CD4-positive, alpha-beta memory T cell (primary cell): ENCODE results near the gene TMEM184C. TPM values are rescaled to one million over a fixed set of nuclear protein-coding genes. Genes with fewer than 3 reads are reported as not detected.

Experiments used
- CTCF ChIA-PET: fragments of 350-600 bp; sonication (Branson Sonifier 250); formaldehyde crosslinking; loops from one replicate; lab custom pipeline; 2021; ENCODE audit warnings: inconsistent platforms; ENCODE audit not compliant: partially characterized antibody; lab: Charles Lee
- POLR2A ChIA-PET: fragments of 350-600 bp; sonication (Branson Sonifier 250); formaldehyde crosslinking; loops from one replicate; lab custom pipeline; 2021; ENCODE audit not compliant: partially characterized antibody; lab: Charles Lee
- DNase-seq, 5 donors: peaks; one replicate each; pipeline versions ENCODE4 v3.0.0 to v3.0.0-alpha.2; 2020 to 2022; ENCODE audit warnings: mixed read lengths in 1 of 5
- H3K27ac ChIP-seq: one replicate; pipeline ENCODE4 v1.7.0; 2013; ENCODE audit warnings: low read depth, low read length
- H3K27me3 ChIP-seq: 2 replicates; pipeline ENCODE4 v1.7.0; 2013; ENCODE audit warnings: mild to moderate bottlenecking, low read length, moderate library complexity; ENCODE audit not compliant: insufficient read depth
- H3K36me3 ChIP-seq: 2 replicates; pipeline ENCODE4 v1.7.0; 2013; ENCODE audit warnings: mild to moderate bottlenecking, low read length, moderate library complexity; ENCODE audit not compliant: insufficient read depth
- H3K4me1 ChIP-seq: 2 replicates; pipeline ENCODE4 v1.7.0; 2013; ENCODE audit warnings: mild to moderate bottlenecking, low read length, moderate library complexity; ENCODE audit not compliant: insufficient read depth
- H3K4me3 ChIP-seq, 2 donors: one replicate each; pipeline ENCODE4 v1.7.0; 2013; ENCODE audit warnings: low read length in 2 of 2, mild to moderate bottlenecking in 1 of 2
- H3K9me3 ChIP-seq, 2 donors: one replicate each; pipeline ENCODE4 v1.7.0; 2013; ENCODE audit warnings: low read length in 2 of 2, control low read depth in 1 of 2; ENCODE audit not compliant: control insufficient read depth in 1 of 2
- H3K27ac Mint-ChIP-seq, 7 donors: one replicate each; pipeline ENCODE4 v1.8.0; 2020 to 2021; ENCODE audit warnings: mixed read lengths in 7 of 7, mild to moderate bottlenecking in 6 of 7, inconsistent platforms in 3 of 7, moderate library complexity in 3 of 7
- H3K27me3 Mint-ChIP-seq, 2 donors: one replicate each; pipeline ENCODE4 v1.8.0; 2020 to 2021; ENCODE audit warnings: mixed read lengths in 2 of 2
- H3K36me3 Mint-ChIP-seq, 2 donors: one replicate each; pipeline ENCODE4 v1.8.0; 2020 to 2021; ENCODE audit warnings: mixed read lengths in 2 of 2, inconsistent platforms in 1 of 2, mild to moderate bottlenecking in 1 of 2
- H3K4me1 Mint-ChIP-seq, 4 donors: one replicate each; pipeline ENCODE4 v1.8.0; 2020 to 2021; ENCODE audit warnings: mixed read lengths in 4 of 4, mild to moderate bottlenecking in 1 of 4
- H3K4me3 Mint-ChIP-seq, 8 donors: one replicate each; pipeline ENCODE4 v1.8.0; 2020 to 2021; ENCODE audit warnings: mixed read lengths in 8 of 8, mild to moderate bottlenecking in 7 of 8, moderate library complexity in 6 of 8, inconsistent platforms in 3 of 8
- H3K9me3 Mint-ChIP-seq, 8 donors: one replicate each; pipeline ENCODE4 v1.8.0; 2020 to 2021; ENCODE audit warnings: mixed read lengths in 8 of 8, mild to moderate bottlenecking in 5 of 8, inconsistent platforms in 3 of 8, moderate library complexity in 1 of 8
- intact Hi-C: fragments of 100-400 bp; cut with micrococcal nuclease; formaldehyde crosslinking; loops from one replicate; pipeline ENCODE4 v1.15.1; 2023
- polyA plus RNA-seq, 2 donors: library from polyadenylated mRNA; unstranded; fragments of 300-500 nt; fragmentation: Illumina TruSeq; gene quantifications; one replicate each; pipeline ENCODE4 v1.2.3, GENCODE V29; 2021
- total RNA-seq, 2 experiments: library from RNA; stranded (reverse); gene quantifications; one replicate each; pipeline ENCODE4 v1.2.3, GENCODE V29; 2021

The TMEM184C gene
- total and polyA plus RNA-seq, 4 experiments from 2014 or later, result 13.7 to 31.5 (median 28.2) TPM

GRCh38 chr4:147691820-147692219, 74.6 kb downstream of the TMEM184C start:
- DNase-seq, result no peak
- Histone ChIP-seq H3K4me3 (no peak overlapping the region), H3K27ac (no peak overlapping the region), H3K27me3 (no peaks in the 10 kb centered on the region), H3K36me3 (no peaks in the 10 kb centered on the region), H3K4me1 (no peaks in the 10 kb centered on the region), H3K9me3 (no peaks in the 10 kb centered on the region)
- Mint-ChIP-seq H3K27me3 (peaks cover 17% of the 10 kb centered on the region in 2 donors), H3K9me3 (no peaks in the 10 kb centered on the region), H3K4me1 (peaks cover 0 to 5% (median 3%) of the 10 kb centered on the region in 4 donors), H3K27ac (no peak overlapping the region), H3K4me3 (no peak overlapping the region), H3K36me3 (no peaks in the 10 kb centered on the region)
- CTCF ChIA-PET, result interaction anchor here (0.7 kb wide), 1 partner anchor 175 kb away, joined by 3 read pairs; no protein-coding TSS in a partner anchor
- POLR2A ChIA-PET, result no interaction called here
- intact Hi-C loops, result no loop called here

- Histone ChIP-seq H3K27ac (no peak overlapping the region), H3K4me1 (no peaks in the 10 kb centered on the region), H3K27me3 (no peaks in the 10 kb centered on the region), H3K9me3 (no peaks in the 10 kb centered on the region), H3K36me3 (no peaks in the 10 kb centered on the region), H3K4me3 (no peak overlapping the region)
- Mint-ChIP-seq H3K27me3 (peaks cover 18 to 19% of the 10 kb centered on the region in 2 donors), H3K27ac (no peak overlapping the region), H3K36me3 (no peaks in the 10 kb centered on the region), H3K9me3 (no peaks in the 10 kb centered on the region), H3K4me1 (peaks cover 0 to 5% (median 3%) of the 10 kb centered on the region in 4 donors), H3K4me3 (no peak overlapping the region)
- DNase-seq, result no peak
- intact Hi-C loops, result no loop called here
- POLR2A ChIA-PET, result no interaction called here
- CTCF ChIA-PET, result interaction anchor here (2.9 kb wide), 1 partner anchor 174 kb away, joined by 12 read pairs; no protein-coding TSS in a partner anchor
Measured at GRCh38 chr4:147693218-147693617, 76.0 kb downstream of the TMEM184C start.

- Histone ChIP-seq H3K4me3 (no peak overlapping the region), H3K9me3 (no peaks in the 10 kb centered on the region), H3K27ac (no peak overlapping the region), H3K36me3 (no peaks in the 10 kb centered on the region), H3K4me1 (no peaks in the 10 kb centered on the region), H3K27me3 (no peaks in the 10 kb centered on the region)
- Mint-ChIP-seq H3K27ac (no peak overlapping the region), H3K4me3 (no peak overlapping the region), H3K4me1 (no peaks in the 10 kb centered on the region), H3K9me3 (peaks cover 0 to 10% (median 3%) of the 10 kb centered on the region in 8 donors), H3K36me3 (no peaks in the 10 kb centered on the region), H3K27me3 (peaks cover 14% of the 10 kb centered on the region in 2 donors)
- POLR2A ChIA-PET, result no interaction called here
- no peak for DNase-seq
- CTCF ChIA-PET, result interaction anchor here (7.8 kb wide), 1 partner anchor 169 kb away, joined by 73 read pairs; no protein-coding TSS in a partner anchor
- intact Hi-C loops, result no loop called here
Measured at GRCh38 chr4:147696866-147697265, 79.7 kb downstream of the TMEM184C start.

- Mint-ChIP-seq H3K4me1 (peaks cover 0 to 3% (median under 1%) of the 10 kb centered on the region in 4 donors), H3K9me3 (peaks cover 0 to 3% (median 0%) of the 10 kb centered on the region in 8 donors), H3K4me3 (no peak overlapping the region), H3K36me3 (no peaks in the 10 kb centered on the region), H3K27ac (no peak overlapping the region), H3K27me3 (peaks cover 0 to 1% of the 10 kb centered on the region in 2 donors)
- H3K4me3 ChIP-seq, result no peak overlapping the region
- H3K4me1 ChIP-seq, result no peaks in the 10 kb centered on the region
- H3K36me3 ChIP-seq, result no peaks in the 10 kb centered on the region
- no peaks in the 10 kb centered on the region for H3K9me3 ChIP-seq
- ChIA-PET CTCF (interaction anchor here (10.3 kb wide), 1 partner anchor 160 kb away, joined by 261 read pairs; no protein-coding TSS in a partner anchor), POLR2A (no interaction called here)
- no peaks in the 10 kb centered on the region for H3K27me3 ChIP-seq
- no peak overlapping the region for H3K27ac ChIP-seq
- DNase-seq, result no peak
- intact Hi-C loops, result loop anchor here (10.0 kb wide), 1 partner anchor 1560 kb away; no protein-coding TSS in a partner anchor
Measured at GRCh38 chr4:147704846-147705245, 87.6 kb downstream of the TMEM184C start.

- Mint-ChIP-seq H3K4me1 (peaks cover 0 to 3% (median under 1%) of the 10 kb centered on the region in 4 donors), H3K36me3 (no peaks in the 10 kb centered on the region), H3K27ac (peak overlapping the region in 1 of 7 donors; percentile 7), H3K27me3 (no peaks in the 10 kb centered on the region), H3K4me3 (no peak overlapping the region), H3K9me3 (no peaks in the 10 kb centered on the region)
- Histone ChIP-seq H3K36me3 (no peaks in the 10 kb centered on the region), H3K27me3 (no peaks in the 10 kb centered on the region), H3K9me3 (no peaks in the 10 kb centered on the region), H3K4me1 (no peaks in the 10 kb centered on the region), H3K4me3 (no peak overlapping the region), H3K27ac (no peak overlapping the region)
- ChIA-PET POLR2A (interaction anchor here (1.1 kb wide), 1 partner anchor 159 kb away, joined by 4 read pairs; no protein-coding TSS in a partner anchor), CTCF (interaction anchor here (1.0 to 10.3 kb wide), 22 partner anchors 10 to 190 kb away, joined by 3 to 261 read pairs (median 5); partner anchors contain the start of genes ARHGAP10 and PRMT9)
- DNase-seq, result peak; percentile 51 to 62 (median 55)
- intact Hi-C loops, result loop anchor here (1.0 to 10.0 kb wide), 4 partner anchors 23 to 1557 kb away; no protein-coding TSS in a partner anchor
Measured at GRCh38 chr4:147707892-147708672, 90.9 kb downstream of the TMEM184C start.

GRCh38 chr4:147709999-147710398, 92.8 kb downstream of the TMEM184C start:
- ChIA-PET CTCF (interaction anchor here (0.7 to 10.3 kb wide), 10 partner anchors 8 to 159 kb away, joined by 3 to 261 read pairs (median 6); no protein-coding TSS in a partner anchor), POLR2A (no interaction called here)
- Mint-ChIP-seq H3K27me3 (peaks cover 0 to 1% of the 10 kb centered on the region in 2 donors), H3K36me3 (no peaks in the 10 kb centered on the region), H3K4me3 (no peak overlapping the region), H3K9me3 (peaks cover 0 to 1% (median 0%) of the 10 kb centered on the region in 8 donors), H3K4me1 (peaks cover 0 to 3% (median under 1%) of the 10 kb centered on the region in 4 donors), H3K27ac (no peak overlapping the region)
- no peak overlapping the region for H3K27ac ChIP-seq
- H3K27me3 ChIP-seq, result no peaks in the 10 kb centered on the region
- DNase-seq, result no peak
- no peaks in the 10 kb centered on the region for H3K9me3 ChIP-seq
- intact Hi-C loops, result loop anchor here (10.0 kb wide), 1 partner anchor 1555 kb away; no protein-coding TSS in a partner anchor
- H3K4me1 ChIP-seq, result no peaks in the 10 kb centered on the region
- H3K36me3 ChIP-seq, result no peaks in the 10 kb centered on the region
- H3K4me3 ChIP-seq, result no peak overlapping the region
